ENCODE results near the gene PRRX2.

PRRX2 gene

DNA sequence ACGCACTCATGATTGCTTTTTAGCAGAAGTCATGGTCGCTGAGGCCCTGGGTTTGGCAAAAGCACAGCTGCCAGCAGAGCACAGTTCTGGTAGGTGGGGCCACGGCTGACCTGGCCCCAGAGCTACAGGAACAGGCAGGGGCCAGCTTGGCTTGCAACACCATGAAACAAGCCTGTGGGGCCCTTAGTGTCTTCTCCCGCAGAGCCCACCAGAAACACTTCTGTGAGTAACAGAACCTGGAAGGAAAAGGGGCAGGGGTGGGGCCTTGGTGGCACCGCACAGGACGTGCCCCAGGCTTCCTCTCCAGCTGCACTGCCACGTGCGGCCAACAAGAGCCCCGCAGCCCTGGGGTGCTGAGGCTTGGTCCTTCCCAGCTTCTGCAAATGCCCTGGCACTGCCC is 28.3 kb upstream of the PRRX2 start:
- no peak for DNase-seq

DNA sequence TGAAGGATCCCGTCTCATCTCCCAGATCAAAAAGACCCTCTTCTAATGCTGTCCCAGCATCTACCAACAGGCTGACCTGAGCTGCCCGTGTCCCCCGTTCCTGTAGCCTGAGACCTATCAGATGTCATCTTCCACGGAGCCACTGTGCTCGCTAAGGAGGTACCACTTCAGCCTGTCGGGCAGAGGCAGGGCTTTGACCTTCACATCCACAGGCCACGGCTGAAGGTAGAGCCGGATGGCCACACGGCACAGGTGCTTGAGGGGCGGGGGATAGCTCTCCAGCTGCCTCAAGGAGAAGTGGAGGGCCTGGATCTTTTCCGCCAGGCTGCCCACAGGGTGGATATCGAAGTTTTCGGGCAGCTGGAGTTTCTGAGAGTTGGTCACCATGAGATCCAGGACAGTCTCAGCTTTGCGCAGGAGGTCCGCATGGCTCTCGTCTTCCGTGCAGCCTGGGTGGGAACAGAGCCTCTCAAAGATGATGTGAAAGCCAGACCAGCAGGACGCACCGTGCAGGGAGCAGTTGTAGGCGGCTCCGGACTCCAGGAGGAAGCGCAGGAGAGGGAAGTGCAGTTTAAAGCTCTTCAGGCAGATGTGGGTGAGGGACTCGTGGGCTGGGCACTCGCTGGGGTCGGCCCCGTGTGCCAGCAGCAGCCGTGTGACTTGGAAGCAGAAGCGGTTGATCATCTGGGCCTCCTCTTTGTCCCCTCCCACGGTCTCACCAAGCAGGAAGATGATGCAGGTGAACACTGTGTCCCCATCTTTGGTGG is 27.6 kb upstream of the PRRX2 start:
- DNase-seq, result no peak

DNA sequence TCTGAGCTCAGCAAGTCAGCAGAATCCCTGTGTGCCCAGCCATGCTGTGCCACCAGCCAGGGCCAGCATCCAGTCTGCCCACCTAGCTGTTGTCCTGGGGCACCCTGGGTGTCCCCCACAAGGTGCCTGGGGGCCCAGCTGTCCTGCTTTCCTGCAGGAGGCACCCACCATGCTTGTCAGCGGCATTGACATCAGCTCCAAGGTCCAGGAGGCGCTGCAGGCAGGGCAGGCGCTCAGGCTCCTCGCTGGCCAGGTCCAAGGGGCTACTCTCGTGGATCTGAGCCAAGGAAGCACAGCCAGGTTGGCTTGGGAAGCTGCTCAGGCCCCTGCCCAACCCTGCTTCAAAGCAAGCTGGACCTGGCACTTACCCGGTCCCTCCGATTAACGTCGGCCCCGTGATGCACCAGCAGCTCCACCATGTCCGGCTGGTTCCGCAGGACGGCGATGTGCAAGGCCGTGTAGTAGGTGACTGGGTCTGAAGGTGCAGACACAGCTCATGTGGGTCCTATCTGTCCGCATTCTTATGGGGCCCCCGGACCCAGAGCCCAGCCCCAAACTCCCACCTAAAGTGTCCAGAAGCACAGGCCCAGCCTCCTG is 26.3 kb upstream of the PRRX2 start:
- no peak for DNase-seq

DNA sequence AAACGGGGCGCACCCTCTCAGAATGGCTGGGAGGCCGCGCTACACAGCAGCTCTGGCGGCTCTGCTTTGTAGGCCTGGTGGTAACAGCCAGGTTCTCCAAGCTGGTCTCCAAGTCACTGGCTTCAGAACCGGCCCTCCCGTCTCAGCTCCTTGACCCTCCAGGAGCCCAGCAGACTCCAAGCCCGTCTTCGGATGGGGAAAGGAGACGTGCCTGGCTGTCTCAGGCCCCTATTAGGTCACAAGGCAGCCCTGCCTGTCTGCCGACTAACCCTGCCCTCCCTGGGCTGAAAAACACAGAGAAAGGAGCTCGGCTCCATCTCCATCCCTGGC is 25.7 kb upstream of the PRRX2 start:
- no peak for DNase-seq

DNA sequence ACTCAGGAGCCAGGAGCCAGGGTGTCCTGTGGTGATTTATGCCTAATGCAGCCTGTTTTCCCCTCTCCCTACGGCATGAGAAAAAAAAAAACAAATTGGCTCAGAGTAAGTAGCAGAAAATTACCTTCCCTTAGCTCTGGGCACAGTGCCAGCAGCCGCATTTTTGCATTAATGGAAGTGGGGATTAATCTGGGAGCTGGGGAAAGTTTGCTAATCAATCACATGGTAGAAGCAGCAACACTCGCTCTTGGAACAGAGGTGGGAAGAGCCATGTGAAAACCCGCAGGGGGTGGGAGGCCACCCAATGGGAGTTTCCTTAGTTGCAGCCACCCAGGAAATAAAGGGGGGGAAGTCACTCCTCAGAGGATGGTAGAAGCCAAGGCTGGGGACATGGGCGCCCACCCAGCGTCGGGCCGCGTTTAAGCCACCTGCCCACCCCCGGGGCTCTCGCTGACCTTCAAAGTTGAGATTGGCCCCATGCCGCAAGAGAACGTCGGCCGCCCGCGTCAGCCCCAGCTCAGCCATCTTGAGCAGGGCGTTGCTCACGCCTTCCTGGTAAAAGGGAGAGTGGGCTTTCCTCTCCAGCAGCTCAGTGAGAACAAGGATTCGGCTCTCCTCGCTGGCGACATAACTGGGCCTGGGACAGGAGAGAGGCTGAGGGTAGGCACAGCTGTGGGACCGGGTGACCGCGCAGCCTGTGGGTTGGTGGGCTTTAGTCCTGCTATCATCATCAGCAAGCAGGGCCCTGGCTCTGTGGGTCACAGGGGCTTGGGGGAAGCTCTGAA is 25.2 kb upstream of the PRRX2 start:
- DNase-seq, result no peak

DNA sequence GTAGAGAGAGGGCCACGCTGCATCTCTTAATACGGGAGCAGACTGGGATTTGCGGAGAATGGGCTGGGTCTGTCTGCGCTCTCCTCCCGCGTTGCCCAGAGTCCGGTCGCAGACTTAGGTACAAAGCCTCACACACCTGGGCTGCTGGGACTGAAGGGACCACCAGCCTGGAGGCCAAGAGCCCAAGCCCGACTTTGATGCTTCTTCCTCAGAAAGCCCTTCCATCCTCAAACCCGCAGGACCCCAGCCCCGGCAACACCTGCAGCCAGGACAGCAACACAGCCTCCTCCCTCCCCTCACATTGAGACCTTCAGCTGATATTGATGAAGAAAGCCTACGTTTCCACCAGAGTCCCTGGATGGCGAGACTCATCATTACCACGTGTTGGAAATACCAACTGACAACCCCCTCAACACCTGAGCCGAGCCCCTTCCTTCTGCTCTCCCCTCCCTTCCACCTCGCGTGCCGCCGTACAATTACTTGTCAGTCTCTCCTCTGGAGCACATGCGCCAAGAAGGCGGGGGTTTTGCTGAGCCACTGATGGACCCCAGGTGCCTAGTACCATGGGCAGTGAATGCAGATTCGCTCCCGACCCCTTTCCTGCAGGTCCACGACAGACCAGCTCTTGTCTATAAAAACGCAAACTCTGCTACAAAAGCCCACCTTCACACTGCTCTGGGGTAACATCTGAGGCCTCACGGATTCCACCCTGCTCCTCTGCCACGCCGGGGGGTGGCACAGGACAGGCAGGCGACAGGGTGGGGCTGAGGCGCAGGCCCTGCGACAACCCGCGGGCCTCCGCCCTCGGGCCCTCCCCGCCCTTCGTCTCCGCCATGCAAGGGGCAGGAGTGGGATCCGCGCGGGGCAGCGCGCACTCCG is 24.3 kb upstream of the PRRX2 start:
- no peak for DNase-seq

DNA sequence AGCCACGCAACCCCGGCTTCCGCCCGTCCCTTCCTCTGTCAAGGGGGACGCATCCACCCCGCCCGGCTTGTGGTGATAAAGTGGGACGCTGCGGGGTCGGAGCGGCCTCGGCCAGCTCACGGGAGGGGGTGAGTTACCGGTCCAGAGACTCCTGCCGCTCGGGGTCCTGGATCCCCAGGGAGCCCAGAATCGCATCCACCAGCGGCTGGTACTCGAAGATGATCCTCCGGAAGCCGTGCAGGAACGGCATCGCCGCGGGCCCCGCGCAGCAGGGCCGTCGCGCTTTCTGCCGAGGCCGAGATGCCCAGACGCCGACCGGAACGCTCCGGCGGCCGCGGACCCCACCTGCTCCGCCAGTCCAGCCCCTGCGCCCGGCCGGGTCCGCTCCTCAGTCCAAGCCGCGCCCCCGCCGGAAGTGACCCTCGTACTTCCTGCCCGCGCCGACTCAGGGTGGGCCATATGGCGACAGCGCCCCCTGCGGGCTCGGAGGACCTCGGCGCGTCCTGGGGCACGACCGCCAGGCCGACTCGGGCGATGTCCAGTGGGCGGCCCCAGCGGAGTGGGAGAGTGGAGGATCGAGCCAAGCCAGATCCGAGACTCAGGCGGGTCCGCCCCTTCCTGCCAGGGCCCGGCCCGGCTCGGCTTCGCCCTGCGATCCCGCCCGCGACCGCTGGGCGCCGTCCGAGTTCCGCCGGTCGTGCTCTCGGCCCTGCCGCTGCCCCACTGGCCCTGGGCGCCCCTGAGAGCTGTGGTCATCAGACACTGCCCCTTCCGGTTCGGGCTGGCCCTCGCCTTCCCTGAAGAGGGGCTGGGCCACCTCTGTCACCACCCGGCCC is 23.5 kb upstream of the PRRX2 start, which contains the start of gene ASB6:
TSS of gene ASB6 (minus strand) at position 402 of the 836 bp plus-strand sequence. CDS start at position 250, 152 bp downstream.
- peak; percentile 71 to 93 (median 86) for DNase-seq

DNA sequence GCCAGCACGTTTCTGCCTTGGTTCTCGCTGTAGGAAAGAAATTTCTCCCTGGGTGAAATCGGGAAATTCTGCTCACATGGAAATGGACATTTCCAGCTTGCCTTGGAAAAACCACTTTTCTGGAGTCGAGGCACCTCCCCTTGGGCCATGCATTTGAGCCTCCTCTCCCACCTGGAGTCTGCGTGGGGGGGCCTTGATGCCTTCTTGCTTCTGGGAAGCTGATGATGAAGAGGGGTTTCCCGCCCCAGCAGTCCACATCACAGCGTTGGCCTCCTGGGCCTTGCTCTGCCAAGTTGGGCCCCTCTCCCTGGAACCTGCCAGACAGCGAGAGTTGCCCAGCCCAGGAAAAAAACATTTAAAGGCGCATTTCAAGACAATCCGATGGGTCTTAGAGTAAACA is 21.7 kb upstream of the PRRX2 start:
- DNase-seq, result no peak

DNA sequence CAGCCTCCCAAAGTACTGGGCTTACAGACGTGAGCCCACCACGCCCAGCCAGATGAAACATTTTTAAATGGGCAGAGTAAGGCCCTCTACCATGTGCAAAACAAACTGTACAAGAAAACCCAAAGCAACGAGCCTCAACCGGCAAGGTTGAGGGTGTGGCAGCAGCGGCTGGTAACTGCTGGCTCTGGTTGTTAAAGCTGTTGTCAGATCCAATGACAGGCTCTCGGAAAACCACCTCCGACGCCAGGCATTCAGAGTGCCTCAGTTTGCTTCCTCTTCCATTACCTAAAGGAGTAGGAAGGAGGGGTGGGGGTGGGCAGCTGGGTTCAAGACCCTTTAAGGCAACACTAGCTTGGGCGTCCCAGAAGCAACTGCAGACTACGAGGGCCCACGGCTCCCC is 21.1 kb upstream of the PRRX2 start:
- DNase-seq, result no peak

DNA sequence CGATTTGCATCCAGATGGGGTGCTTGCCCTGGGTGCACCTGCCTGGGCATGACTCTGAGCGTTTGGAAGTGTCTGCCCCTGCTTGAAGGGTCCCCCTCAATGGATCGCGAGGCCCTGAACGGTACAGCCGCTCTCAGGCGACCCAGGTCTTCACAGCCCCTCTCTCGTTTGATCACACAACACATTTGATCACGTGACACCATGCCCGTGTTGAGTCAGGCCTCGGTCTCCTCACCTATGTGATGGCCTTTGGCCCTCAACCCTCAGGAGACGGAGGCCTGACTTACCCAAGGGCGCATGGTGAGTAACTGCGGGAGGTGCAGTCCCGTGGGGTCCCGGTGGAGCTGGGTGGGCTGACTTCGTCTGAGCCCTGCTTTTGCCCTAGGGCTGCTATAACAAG is 20.5 kb upstream of the PRRX2 start:
- no peak for DNase-seq

DNA sequence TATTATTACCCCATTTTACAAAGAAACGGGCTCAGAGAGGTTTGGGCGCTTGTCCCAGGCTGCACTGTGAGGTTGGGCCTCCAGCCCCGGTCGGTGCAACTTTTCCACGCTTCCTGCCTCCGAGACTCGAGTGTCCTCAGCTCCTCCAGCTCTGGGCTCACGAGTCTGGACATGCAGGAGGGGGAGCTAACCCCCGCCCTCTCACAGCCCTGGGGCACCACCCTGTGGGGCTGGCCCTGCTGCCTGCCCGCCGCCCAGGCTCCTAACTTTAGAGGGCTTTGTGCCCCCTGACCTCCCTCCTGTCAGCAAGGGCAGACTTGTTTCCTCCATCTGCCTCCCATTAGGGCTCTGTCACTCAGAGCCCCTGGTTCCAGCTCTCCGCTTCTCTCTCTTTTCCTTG is 19.2 kb upstream of the PRRX2 start:
- DNase-seq, result no peak

DNA sequence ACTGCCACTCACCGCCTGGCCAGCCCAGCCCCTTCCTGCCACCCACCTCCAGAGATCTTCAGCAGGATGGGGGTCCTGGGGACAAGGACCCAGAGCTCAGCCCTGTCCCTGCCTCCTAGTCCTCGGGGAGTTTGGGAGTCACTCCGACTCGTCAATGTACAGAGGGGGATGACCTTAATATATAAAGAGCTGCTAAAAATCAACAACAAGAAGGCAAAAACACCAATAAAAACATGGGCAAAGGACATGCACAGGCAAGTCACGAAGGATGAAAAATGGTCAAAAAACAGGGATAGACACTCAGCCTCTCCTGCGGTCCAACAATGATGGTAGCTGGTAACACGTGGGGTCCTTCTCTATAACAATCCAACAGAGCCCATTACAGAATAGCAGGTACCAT is 18.8 kb upstream of the PRRX2 start:
- no peak for DNase-seq

DNA sequence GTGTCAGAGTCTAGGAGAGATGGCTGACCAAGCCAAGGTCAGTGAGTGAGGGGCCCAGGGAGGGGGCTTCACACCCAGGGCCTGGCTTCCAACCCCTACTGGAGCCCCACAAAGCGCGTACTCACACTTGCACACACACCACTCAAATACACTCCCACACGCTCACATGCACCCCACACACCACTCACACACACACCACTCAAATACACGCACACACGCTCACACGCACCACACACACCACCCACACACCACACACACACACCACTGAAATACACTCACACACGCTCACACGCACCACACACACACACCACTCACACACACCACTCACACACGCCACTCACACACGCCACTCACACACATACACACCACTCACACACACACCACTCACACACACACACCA is 17.8 kb upstream of the PRRX2 start:
- no peak for DNase-seq

DNA sequence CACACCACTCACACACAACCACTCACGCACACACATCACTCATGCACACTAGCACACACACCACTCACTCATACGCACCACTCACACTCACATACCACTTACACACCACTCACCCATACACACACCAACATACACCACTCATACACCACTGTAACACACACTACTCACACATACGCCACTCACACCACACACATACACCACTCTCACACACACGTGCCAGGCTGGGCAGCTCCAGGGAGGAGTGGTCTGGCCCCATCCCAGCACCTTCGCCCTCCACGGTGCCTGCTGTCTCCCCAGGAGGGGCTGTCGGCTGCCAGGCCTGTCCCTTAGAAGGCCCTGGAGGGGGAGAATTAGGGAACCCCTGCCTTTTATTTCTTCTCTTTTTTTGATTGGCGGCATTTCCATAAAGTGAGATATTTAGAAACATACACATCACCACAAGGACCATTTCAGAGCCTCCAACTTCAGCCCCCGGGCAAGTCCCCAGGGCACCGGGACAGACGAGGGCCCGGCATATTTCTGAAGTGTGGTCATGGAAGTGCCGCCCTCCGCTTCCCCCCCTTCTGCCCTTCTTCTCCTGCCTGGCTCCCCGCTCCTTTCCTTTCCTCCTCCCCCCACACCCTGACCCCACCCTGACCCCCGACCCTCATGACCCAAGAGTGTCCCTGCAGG is 17.2 kb upstream of the PRRX2 start:
- DNase-seq, result no peak

DNA sequence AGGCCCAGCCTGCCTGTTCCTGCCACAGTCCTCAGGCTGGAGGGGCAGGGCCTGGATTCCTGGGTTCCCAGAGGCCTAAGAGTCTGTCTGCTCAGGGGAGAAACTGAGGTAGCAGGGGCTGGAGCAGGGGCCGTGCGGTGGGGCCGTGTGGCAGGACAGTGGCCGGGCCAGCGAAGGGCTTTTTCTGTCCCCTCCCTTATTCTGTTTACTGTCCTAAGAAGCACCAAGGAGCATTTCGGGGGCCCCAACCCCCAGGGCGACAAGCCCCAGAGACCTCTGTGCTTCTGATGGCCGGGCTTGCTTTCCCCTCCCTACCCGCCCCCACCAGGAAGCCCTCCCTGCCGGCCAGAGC is 16.7 kb upstream of the PRRX2 start:
- no peak for DNase-seq

DNA sequence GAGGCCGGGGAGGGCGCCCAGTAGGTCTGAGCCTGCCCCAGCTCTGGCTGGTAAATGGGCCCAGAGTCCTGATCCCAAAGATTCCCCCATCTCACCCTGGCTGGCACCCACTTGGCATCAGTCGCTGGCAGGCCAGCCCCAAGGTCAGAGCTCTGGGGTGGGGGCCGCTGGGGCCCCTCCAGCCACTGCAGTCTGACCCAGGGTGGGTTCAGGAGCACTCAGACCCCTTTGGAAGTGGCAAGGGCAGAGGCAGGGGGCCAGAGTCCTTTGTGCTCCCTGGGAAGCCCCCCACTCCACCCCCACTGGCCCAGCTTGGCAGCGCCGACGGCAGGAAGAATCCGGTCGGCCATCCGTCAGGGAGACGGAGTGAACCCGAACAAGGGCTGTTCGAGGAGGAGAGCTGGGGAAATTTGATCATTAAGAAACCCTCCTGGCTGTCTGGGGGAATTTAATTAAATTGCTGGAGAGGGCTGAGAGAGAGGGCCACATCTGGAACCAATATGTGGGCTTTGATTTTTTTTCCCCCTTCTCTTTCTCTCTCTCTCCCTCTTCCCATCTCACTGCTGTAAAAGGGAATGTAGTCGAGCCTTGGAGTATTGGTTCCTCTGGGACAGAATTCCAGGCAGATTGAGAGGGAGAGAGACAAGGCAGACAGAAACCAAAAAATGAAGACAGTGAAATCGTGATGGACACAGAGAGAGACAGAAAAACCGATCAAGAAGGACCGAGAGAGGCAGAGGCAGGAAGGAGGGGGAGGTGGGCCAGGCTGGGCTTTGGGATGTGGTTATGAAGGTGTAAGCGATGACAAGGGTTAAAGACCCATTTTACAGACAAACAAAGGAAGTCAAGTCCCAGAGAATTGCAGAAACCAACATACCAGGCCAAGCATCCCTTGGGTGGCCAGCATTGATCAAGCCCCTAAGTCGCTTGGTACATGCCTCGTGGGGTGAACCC is 15.4 kb upstream of the PRRX2 start:
- no peak for DNase-seq

DNA sequence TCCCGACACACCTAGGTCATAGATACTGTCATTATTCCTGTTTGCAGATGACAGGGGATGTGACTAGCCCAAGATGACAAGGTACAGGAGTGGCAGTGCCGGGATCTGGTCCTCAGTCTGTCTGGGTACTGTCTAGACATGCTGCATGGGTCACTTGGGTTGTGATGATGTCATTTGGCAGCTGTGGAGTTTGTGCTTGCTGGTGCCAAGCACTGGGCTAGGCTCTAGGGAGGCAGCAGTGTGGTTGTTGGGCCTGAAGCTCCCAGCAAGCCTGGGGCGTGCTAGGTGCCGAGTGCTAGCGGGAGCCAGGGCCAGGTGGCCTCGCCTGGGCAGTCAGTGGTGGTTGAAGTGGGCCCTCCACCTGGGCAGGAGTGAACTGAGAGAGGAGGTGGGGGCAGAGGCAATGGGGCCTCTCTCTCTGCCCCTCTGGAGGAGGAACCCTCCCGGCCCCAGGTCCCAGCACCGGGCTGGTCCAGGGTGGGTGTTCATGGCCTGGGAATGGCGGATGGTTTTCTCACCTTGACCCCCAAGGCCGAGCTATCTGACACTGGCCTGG is 14.7 kb upstream of the PRRX2 start:
- no peak for DNase-seq

DNA sequence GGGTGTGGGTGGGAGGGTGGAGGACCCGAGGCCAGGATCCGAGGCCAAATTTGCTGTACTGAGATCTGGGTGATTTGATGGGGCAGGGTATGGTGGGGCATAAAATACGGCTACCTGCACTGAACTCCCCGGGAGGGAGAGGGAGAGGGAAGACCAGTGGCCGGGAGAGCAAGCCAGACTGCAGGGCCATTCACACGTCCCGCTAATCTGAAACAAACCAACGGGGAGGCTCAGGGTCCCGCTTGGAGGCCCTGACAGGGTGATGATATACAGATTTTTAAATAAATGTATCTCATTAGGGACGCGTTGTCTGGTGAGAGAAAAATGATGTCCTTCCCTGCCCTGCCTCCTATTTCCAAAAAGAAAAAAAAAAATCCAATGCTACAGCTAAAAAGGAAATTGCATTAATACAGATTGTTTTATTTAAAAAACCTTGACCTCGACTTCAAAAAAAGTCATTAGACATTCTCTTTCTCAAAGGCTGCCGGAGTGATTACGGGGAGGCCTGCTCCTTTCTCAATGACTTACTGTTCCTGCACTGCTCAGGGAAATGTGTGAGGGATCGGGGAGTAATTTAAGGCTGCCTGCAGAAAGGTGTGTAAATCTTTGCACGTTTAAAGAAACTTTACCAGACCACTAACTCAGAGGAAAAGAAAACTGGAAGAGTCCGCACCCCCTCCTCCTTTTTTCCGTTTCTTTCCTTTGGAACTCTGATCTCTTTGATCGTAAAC is 11.5 kb upstream of the PRRX2 start:
- no peak for DNase-seq

DNA sequence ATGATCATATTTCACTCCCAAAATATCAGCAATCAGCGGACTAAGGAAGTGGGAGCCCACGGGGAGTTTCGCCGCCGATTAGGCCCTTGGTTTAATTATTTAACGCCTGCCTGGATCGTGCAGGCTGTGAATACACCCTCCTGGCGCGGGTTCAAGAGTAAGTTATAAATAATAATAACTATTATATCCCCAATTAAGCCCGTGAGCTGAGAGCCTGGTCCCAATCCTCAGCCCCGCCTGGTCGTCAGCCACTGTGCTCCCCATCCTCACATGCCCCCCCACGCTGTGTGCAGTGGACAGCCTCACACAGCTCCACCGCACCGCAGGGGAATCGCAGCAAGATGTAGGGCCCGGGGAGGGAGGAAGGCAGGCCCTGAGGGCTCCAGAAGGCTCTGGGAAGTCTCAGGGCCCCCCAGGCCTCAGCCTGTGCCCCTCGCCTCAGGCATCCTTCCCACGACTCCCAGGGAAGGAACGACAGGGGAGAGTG is 10.8 kb upstream of the PRRX2 start:
- no peak for DNase-seq
